ENCODE measurements around the gene TCF3. TPM values are rescaled to one million over a fixed set of nuclear protein-coding genes. Genes with fewer than 3 reads are reported as not detected.

Gene TCF3
- total and polyA plus RNA-seq, 7 donors, result 20.1 to 33.8 (median 24.6) TPM

GRCh38 chr19:1656988-1657536, 4.6 kb upstream of the TCF3 start:
- ATAC-seq, result no peak
- H3K4me3 ChIP-seq, result no peak overlapping the region
- H3K9me3 ChIP-seq, result no peaks in the 10 kb centered on the region
- H3K36me3 ChIP-seq (ENCODE audit: insufficient read depth in 1 of 2, low read depth in 1 of 2), result no peaks in the 10 kb centered on the region
- peaks cover 0 to 13% (median 5%) of the 10 kb centered on the region in 3 donors for H3K27me3 ChIP-seq (ENCODE audit: insufficient read depth in 3 of 3, low read length in 2 of 3)
- 83 to 84% (median 83%) methylated on average over 8 of the region's 8 CpGs for WGBS, 3 donors
- H3K4me1 ChIP-seq, result no peaks in the 10 kb centered on the region
- intact Hi-C loops (cut with DNase I), result no loop called here
- no peak overlapping the region for H3K27ac ChIP-seq
- peak in 1 of 2 donors; percentile 40 for DNase-seq
- TF ChIP-seq, protein P1, sequence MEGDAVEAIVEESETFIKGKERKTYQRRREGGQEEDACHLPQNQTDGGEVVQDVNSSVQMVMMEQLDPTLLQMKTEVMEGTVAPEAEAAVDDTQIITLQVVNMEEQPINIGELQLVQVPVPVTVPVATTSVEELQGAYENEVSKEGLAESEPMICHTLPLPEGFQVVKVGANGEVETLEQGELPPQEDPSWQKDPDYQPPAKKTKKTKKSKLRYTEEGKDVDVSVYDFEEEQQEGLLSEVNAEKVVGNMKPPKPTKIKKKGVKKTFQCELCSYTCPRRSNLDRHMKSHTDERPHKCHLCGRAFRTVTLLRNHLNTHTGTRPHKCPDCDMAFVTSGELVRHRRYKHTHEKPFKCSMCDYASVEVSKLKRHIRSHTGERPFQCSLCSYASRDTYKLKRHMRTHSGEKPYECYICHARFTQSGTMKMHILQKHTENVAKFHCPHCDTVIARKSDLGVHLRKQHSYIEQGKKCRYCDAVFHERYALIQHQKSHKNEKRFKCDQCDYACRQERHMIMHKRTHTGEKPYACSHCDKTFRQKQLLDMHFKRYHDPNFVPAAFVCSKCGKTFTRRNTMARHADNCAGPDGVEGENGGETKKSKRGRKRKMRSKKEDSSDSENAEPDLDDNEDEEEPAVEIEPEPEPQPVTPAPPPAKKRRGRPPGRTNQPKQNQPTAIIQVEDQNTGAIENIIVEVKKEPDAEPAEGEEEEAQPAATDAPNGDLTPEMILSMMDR (IDR thresholded peaks at IDR 0.05), result no peak

DNA sequence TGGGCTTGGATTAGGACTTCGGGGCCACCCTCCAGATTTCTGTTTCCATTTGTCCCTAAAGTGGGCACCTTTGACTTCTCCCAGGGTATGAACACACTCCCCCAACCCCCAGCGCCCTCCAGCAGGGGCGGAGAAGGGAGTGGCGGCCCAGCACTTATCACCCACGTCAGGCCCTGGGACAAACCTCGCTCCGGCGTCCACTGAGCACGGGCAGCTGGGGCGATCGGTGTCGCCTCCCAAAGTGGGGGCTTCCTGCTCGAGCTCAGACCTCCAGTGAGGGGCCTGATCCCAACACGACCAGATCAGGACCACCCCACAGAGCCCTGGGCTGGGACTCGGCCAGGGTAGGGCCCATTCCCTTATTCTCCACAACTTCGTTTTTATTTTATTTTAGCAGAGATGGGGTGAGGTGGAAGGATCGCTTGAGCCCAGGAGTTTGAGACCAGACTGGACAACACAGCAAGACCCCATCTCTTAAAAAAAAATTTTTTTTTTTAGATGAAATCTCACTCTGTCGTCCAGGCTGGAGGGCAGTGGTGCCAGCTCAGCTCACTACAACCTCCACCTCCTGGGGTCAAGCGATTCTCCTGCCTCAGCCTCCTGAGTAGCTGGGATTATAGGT, 3.7 kb upstream of the TCF3 start:
- H3K9me3 ChIP-seq, result no peaks in the 10 kb centered on the region
- peaks cover 0 to 13% (median 3%) of the 10 kb centered on the region in 3 donors for H3K27me3 ChIP-seq (ENCODE audit: insufficient read depth in 3 of 3, low read length in 2 of 3)
- TF ChIP-seq, protein P1 (IDR thresholded peaks at IDR 0.05), result no peak
- 81 to 83% (median 82%) methylated on average over 19 of the region's 19 CpGs for WGBS, 3 donors
- no peak overlapping the region for H3K27ac ChIP-seq
- no peaks in the 10 kb centered on the region for H3K36me3 ChIP-seq (ENCODE audit: insufficient read depth in 1 of 2, low read depth in 1 of 2)
- no peak for DNase-seq
- peaks cover 4% of the 10 kb centered on the region for H3K4me1 ChIP-seq
- intact Hi-C loops (cut with DNase I), result no loop called here
- no peak for ATAC-seq
- no peak overlapping the region for H3K4me3 ChIP-seq

DNA sequence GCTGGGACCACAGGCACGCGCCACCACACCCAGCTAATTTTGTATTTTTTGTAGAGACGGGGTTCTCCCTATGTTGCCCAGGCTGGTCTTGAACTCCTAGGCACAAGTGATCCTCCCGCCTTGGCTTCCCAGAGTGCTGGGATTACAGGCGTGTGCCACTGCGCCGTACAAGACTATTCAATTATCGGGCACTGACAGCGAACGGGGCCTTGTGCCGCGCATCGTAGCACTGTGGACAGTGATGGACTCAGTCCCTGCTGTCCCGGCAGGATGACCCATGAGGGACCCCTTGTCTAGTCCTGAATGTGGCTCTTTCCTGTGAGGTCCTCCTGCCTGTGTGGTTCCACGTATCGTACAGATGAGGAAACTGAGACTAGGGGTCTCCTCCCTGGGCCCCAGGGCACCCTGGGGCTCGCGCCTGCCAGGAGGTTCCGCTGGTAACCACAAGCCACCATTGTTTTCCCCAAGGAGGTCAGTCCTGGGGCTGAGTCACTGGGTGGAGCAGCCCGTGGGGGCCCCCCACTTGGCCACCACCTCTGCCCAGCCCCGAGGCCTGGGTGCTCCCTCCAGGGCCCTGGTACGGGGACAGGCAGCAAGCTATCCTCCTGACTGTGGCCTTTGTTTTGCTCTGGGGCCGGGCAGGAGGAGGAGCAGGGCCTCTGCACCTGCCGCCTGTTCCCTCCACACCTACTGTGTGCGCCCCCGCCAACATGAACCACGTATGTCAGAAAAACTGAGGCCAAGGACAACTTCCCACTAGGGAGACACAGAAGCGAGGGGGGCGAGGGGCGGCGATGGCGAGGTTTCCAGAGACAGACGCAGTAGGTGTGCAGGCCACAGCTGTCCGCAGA, 2.9 kb upstream of the TCF3 start:
- Histone ChIP-seq H3K4me1 (peaks cover 11% of the 10 kb centered on the region), H3K27me3 (ENCODE audit: insufficient read depth in 3 of 3, low read length in 2 of 3) (peaks cover 0 to 13% (median 3%) of the 10 kb centered on the region in 3 donors), H3K27ac (no peak overlapping the region), H3K36me3 (ENCODE audit: insufficient read depth in 1 of 2, low read depth in 1 of 2) (no peaks in the 10 kb centered on the region), H3K9me3 (no peaks in the 10 kb centered on the region), H3K4me3 (no peak overlapping the region)
- TF ChIP-seq, protein P1 (IDR thresholded peaks at IDR 0.05), result no peak
- intact Hi-C loops (cut with DNase I), result no loop called here
- DNase-seq (no peak), ATAC-seq (no peak)
- 85 to 88% (median 87%) methylated on average over 33 to 34 of the region's 34 CpGs for WGBS, 3 donors

- H3K4me3 ChIP-seq, result no peak overlapping the region
- no peaks in the 10 kb centered on the region for H3K36me3 ChIP-seq (ENCODE audit: insufficient read depth in 1 of 2, low read depth in 1 of 2)
- no peaks in the 10 kb centered on the region for H3K9me3 ChIP-seq
- WGBS, 3 donors, result 76 to 81% (median 78%) methylated on average over 18 of the region's 18 CpGs
- H3K4me1 ChIP-seq, result peaks cover 12% of the 10 kb centered on the region
- intact Hi-C loops (cut with DNase I), result no loop called here
- DNase-seq (no peak), ATAC-seq (no peak)
- H3K27me3 ChIP-seq (ENCODE audit: insufficient read depth in 3 of 3, low read length in 2 of 3), result peaks cover 0 to 13% (median 3%) of the 10 kb centered on the region in 3 donors
- TF ChIP-seq, protein P1 (IDR thresholded peaks at IDR 0.05), result no peak
- H3K27ac ChIP-seq, result no peak overlapping the region
These were observed 1.9 kb upstream of the TCF3 start for GRCh38 chr19:1654178-1654792.

Data from psoas muscle (tissue), 8 donors.